Trophoblast cell (in vitro differentiated cells and primary cell): Measurements from ENCODE around the gene CSF1.

Experiments
- DNase-seq, 2 donors: peaks; one replicate each; pipeline ENCODE4 v3.0.0-alpha.2; 2016
- H2AFZ ChIP-seq: 2 replicates; pipeline ENCODE4 v1.6.1; 2013; ENCODE audit warnings: low read length, moderate library complexity, mild to moderate bottlenecking; ENCODE audit not compliant: insufficient read depth, poor library complexity
- H2AK5ac ChIP-seq: 2 replicates; pipeline ENCODE4 v1.6.1; 2013; ENCODE audit warnings: mild to moderate bottlenecking, low read length
- H2BK120ac ChIP-seq: 2 replicates; pipeline ENCODE4 v1.6.1; 2013; ENCODE audit warnings: low read length, mild to moderate bottlenecking, moderate library complexity; ENCODE audit not compliant: insufficient read depth, poor library complexity
- H2BK12ac ChIP-seq: 2 replicates; pipeline ENCODE4 v1.6.1; 2013; ENCODE audit warnings: mild to moderate bottlenecking, low read length, moderate library complexity
- H2BK5ac ChIP-seq: 2 replicates; pipeline ENCODE4 v1.6.1; 2013; ENCODE audit warnings: low read length, low read depth, moderate library complexity, mild to moderate bottlenecking; ENCODE audit not compliant: poor library complexity
- H3K14ac ChIP-seq: 2 replicates; pipeline ENCODE4 v1.6.1; 2013; ENCODE audit warnings: mild to moderate bottlenecking, low read length
- H3K18ac ChIP-seq: 2 replicates; pipeline ENCODE4 v1.6.1; 2013; ENCODE audit warnings: mild to moderate bottlenecking, low read length
- H3K23ac ChIP-seq: 2 replicates; pipeline ENCODE4 v1.6.1; 2013; ENCODE audit warnings: low read length
- H3K27ac ChIP-seq: 2 replicates; pipeline ENCODE4 v1.5.1; 2013; ENCODE audit warnings: low read depth, mild to moderate bottlenecking, inconsistent platforms, low read length, moderate library complexity
- H3K27me3 ChIP-seq: 2 replicates; pipeline ENCODE4 v1.6.1; 2013; ENCODE audit warnings: inconsistent platforms, mild to moderate bottlenecking, low read length, moderate library complexity; ENCODE audit not compliant: insufficient read depth
- H3K36me3 ChIP-seq, 2 experiments: 1 replicate in 1 of 2; 2 replicates in 1 of 2; pipeline ENCODE4 v1.6.1; 2013; ENCODE audit warnings: low read length in 2 of 2, mild to moderate bottlenecking in 2 of 2, moderate library complexity in 1 of 2; ENCODE audit not compliant: insufficient read depth in 2 of 2, control insufficient read depth in 1 of 2
- H3K4ac ChIP-seq: 2 replicates; pipeline ENCODE4 v1.6.1; 2013; ENCODE audit warnings: low read depth, mild to moderate bottlenecking, low read length, moderate library complexity
- H3K4me1 ChIP-seq, 2 experiments: 1 replicate in 1 of 2; 2 replicates in 1 of 2; pipeline ENCODE4 v1.6.1; 2013; ENCODE audit warnings: low read length in 2 of 2, mild to moderate bottlenecking in 2 of 2, moderate library complexity in 1 of 2; ENCODE audit not compliant: insufficient read depth in 2 of 2, control insufficient read depth in 1 of 2
- H3K4me2 ChIP-seq: 2 replicates; pipeline ENCODE4 v1.6.1; 2013; ENCODE audit warnings: inconsistent platforms, mild to moderate bottlenecking, low read length, moderate library complexity
- H3K4me3 ChIP-seq: 2 replicates; pipeline ENCODE4 v1.5.1; 2013; ENCODE audit warnings: mild to moderate bottlenecking, low read depth, low read length, inconsistent platforms
- H3K79me1 ChIP-seq: one replicate; pipeline ENCODE4 v1.6.1; 2013; ENCODE audit warnings: low read length
- H3K79me2 ChIP-seq: 2 replicates; pipeline ENCODE4 v1.6.1; 2013; ENCODE audit warnings: low read length, mild to moderate bottlenecking; ENCODE audit not compliant: control insufficient read depth, insufficient read depth, poor library complexity
- H3K9ac ChIP-seq: 2 replicates; pipeline ENCODE4 v1.6.1; 2013; ENCODE audit warnings: mild to moderate bottlenecking, low read length
- H3K9me3 ChIP-seq: 2 replicates; pipeline ENCODE4 v1.6.1; 2013; ENCODE audit warnings: low read depth, mild to moderate bottlenecking, control low read depth, inconsistent platforms, low read length; ENCODE audit not compliant: insufficient read depth
- H4K12ac ChIP-seq: 2 replicates; pipeline ENCODE4 v1.6.1; 2013; ENCODE audit warnings: low read depth, mild to moderate bottlenecking, low read length, moderate library complexity
- H4K8ac ChIP-seq: 2 replicates; pipeline ENCODE4 v1.6.1; 2013; ENCODE audit warnings: low read depth, mild to moderate bottlenecking, low read length, moderate library complexity
- H4K91ac ChIP-seq: one replicate; pipeline ENCODE4 v1.6.1; 2013; ENCODE audit warnings: low read depth, mild to moderate bottlenecking, low read length, moderate library complexity
- WGBS: extraction: QIAGEN DNeasy Blood & Tissue Kit; methylation state at CpG from one replicate; pipeline ENCODE4 v1.1.7; 2013; ENCODE audit warnings: missing lambda C conversion rate; ENCODE audit not compliant: insufficient read length, insufficient coverage; ENCODE audit errors: extremely low coverage; 5-methylcytosine and 5-hydroxymethylcytosine counted together

Gene CSF1

DNA sequence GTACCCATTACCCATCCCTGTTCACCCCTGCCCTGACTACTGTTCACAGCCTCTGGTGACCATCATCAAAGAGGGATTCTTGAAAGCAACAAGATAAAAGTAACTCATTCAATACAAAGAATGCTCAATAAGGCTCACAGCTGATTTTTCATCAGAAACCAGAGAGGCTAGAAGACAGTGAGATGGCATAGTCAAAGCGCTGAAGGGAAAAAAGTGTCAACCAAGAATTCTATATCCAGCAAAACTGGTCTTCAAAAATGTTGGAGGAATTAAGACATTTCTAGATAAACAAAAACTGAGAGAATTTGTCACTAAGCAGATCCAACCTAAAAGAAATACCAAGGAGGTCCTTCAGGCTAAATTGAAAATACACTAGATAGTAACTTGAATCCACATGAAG lies 27.1 kb downstream of the CSF1 start:
- H3K27ac ChIP-seq = no peak overlapping the region
- no peak overlapping the region for H4K12ac ChIP-seq
- no peak overlapping the region for H3K23ac ChIP-seq
- no peak overlapping the region for H2BK120ac ChIP-seq
- no peaks in the 10 kb centered on the region for H3K79me2 ChIP-seq
- no CpG with 5 or more reads among the region's 1 CpG for whole genome bisulfite sequencing
- no peak overlapping the region for H3K14ac ChIP-seq
- no peak overlapping the region for H2AFZ ChIP-seq
- H3K9me3 ChIP-seq = peaks cover 4% of the 10 kb centered on the region
- no peak overlapping the region for H2BK12ac ChIP-seq
- no peak overlapping the region for H2AK5ac ChIP-seq
- H3K4me1 ChIP-seq = peaks cover 0 to 2% of the 10 kb centered on the region in 2 experiments
- no peaks in the 10 kb centered on the region for H3K36me3 ChIP-seq
- no peak overlapping the region for H2BK5ac ChIP-seq
- peaks cover 3% of the 10 kb centered on the region for H3K79me1 ChIP-seq
- no peaks in the 10 kb centered on the region for H3K27me3 ChIP-seq
- no peak overlapping the region for H4K91ac ChIP-seq
- no peak overlapping the region for H4K8ac ChIP-seq
- no peak overlapping the region for H3K18ac ChIP-seq
- no peak for DNase-seq
- no peak overlapping the region for H3K9ac ChIP-seq
- no peak overlapping the region for H3K4me3 ChIP-seq
- no peak overlapping the region for H3K4me2 ChIP-seq
- no peak overlapping the region for H3K4ac ChIP-seq

DNA sequence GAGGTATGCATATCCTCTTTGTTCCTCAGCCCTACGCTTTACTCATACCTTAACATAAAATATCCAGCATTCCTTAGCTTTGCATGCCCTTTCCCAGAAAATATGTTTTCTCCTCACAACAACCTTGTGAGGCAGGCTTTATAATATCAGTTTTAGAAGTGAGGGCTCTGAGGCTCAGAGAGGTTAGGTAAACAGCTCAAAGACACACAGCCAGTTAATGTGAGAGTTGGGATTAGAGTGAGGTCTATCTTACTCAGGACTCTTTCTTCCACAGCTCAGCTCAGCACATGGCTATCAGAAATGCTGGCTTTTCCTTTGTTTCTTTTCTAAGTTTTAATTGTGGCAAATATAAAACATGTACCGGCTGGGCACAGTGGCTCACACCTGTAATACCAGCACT lies 27.9 kb downstream of the CSF1 start:
- H3K27me3 ChIP-seq = no peaks in the 10 kb centered on the region
- no peak overlapping the region for H4K8ac ChIP-seq
- peaks cover 3% of the 10 kb centered on the region for H3K79me1 ChIP-seq
- H2BK12ac ChIP-seq = no peak overlapping the region
- no peak overlapping the region for H2AFZ ChIP-seq
- no peak overlapping the region for H3K4me3 ChIP-seq
- no peak overlapping the region for H3K4ac ChIP-seq
- no peak overlapping the region for H2BK120ac ChIP-seq
- WGBS = no CpG with 5 or more reads among the region's 2 CpGs
- H3K27ac ChIP-seq = no peak overlapping the region
- H3K79me2 ChIP-seq = no peaks in the 10 kb centered on the region
- no peak overlapping the region for H4K91ac ChIP-seq
- H3K4me2 ChIP-seq = no peak overlapping the region
- DNase-seq = no peak
- H2AK5ac ChIP-seq = no peak overlapping the region
- H3K9me3 ChIP-seq = peaks cover 4% of the 10 kb centered on the region
- peaks cover 0 to 2% of the 10 kb centered on the region in 2 experiments for H3K4me1 ChIP-seq
- H3K18ac ChIP-seq = no peak overlapping the region
- H4K12ac ChIP-seq = no peak overlapping the region
- no peak overlapping the region for H2BK5ac ChIP-seq
- no peaks in the 10 kb centered on the region for H3K36me3 ChIP-seq
- H3K14ac ChIP-seq = no peak overlapping the region
- no peak overlapping the region for H3K9ac ChIP-seq
- no peak overlapping the region for H3K23ac ChIP-seq

DNA sequence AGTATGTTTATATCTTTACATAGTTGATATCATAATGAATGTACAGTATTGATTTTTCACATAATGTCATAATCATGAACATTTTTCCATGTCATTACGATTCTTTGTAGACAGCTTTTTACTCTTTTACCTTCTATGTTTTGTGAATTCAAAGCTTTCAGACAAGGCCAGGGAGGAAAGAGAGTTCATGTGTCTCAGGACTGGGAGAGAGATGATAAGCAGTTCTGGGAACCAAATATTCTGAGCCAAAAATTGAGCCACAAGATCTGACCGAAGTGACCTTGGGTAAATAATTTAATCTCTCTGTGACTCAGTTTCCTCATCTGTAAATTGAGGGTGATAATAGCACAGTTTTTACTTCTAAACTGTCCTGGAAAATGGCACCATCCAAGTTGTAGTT lies 31.8 kb downstream of the CSF1 start:
- Histone ChIP-seq H3K23ac (no peak overlapping the region), H3K4me3 (no peak overlapping the region), H3K27me3 (no peaks in the 10 kb centered on the region), H3K4ac (no peak overlapping the region), H2AFZ (no peak overlapping the region), H3K36me3 (no peaks in the 10 kb centered on the region), H3K79me1 (peaks cover 2% of the 10 kb centered on the region), H3K9ac (no peak overlapping the region), H3K4me1 (peaks cover 0 to under 1% of the 10 kb centered on the region in 2 experiments), H3K14ac (no peak overlapping the region), H3K4me2 (no peak overlapping the region), H3K9me3 (peaks cover 4% of the 10 kb centered on the region), H2BK12ac (no peak overlapping the region), H3K79me2 (no peaks in the 10 kb centered on the region), H2AK5ac (no peak overlapping the region), H2BK120ac (no peak overlapping the region), H3K27ac (no peak overlapping the region), H3K18ac (no peak overlapping the region), H4K12ac (no peak overlapping the region), H4K8ac (no peak overlapping the region), H4K91ac (no peak overlapping the region), H2BK5ac (no peak overlapping the region)
- no CpG with 5 or more reads among the region's 2 CpGs for WGBS
- DNase-seq = no peak

DNA sequence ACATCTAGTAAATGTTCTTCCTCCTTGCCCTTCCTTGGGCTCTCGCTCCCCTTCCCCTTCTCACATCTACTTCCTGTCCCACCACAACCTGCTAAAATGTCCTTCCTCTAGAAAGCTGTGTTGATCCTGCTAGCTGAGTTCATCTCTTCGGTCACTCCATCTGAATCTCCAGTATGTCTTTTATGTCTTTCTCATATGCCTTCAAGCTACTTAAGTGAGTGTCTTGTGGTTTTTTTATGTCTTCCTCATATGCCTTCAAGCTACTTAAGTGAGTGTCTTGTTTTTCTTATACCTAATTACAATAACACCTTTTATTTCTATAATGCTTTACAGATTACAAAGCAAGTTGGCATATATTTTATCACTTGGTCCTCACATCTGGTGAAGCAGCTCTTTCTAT lies 33.9 kb downstream of the CSF1 start:
- H3K27ac ChIP-seq = no peak overlapping the region
- no peak overlapping the region for H3K9ac ChIP-seq
- no peak overlapping the region for H4K8ac ChIP-seq
- H4K91ac ChIP-seq = no peak overlapping the region
- no peak overlapping the region for H3K4me2 ChIP-seq
- no peak for DNase-seq
- H3K4ac ChIP-seq = no peak overlapping the region
- H4K12ac ChIP-seq = no peak overlapping the region
- no peaks in the 10 kb centered on the region for H3K27me3 ChIP-seq
- no peak overlapping the region for H3K18ac ChIP-seq
- no peaks in the 10 kb centered on the region for H3K9me3 ChIP-seq
- no peak overlapping the region for H2BK5ac ChIP-seq
- H3K4me1 ChIP-seq = peaks cover 0 to 5% of the 10 kb centered on the region in 2 experiments
- H3K36me3 ChIP-seq = no peaks in the 10 kb centered on the region
- no peaks in the 10 kb centered on the region for H3K79me2 ChIP-seq
- no peak overlapping the region for H3K23ac ChIP-seq
- no CpG with 5 or more reads among the region's 2 CpGs for WGBS
- no peak overlapping the region for H2AK5ac ChIP-seq
- H3K14ac ChIP-seq = no peak overlapping the region
- H3K79me1 ChIP-seq = peaks cover 2% of the 10 kb centered on the region
- H2BK12ac ChIP-seq = no peak overlapping the region
- no peak overlapping the region for H3K4me3 ChIP-seq
- no peak overlapping the region for H2BK120ac ChIP-seq
- no peak overlapping the region for H2AFZ ChIP-seq
